ENCODE results near the gene FXN. TPM values are rescaled to one million over a fixed set of nuclear protein-coding genes. Genes with fewer than 3 reads are reported as not detected.

The FXN gene
- total RNA-seq, 1 donor from 2014 or later: 23.2 TPM

- H3K27ac ChIP-seq: no peak overlapping the region
- no peaks in the 10 kb centered on the region for H3K4me1 ChIP-seq
- H3K9me3 Mint-ChIP-seq: peaks cover 3% of the 10 kb centered on the region
- H3K9me3 ChIP-seq (ENCODE audit: low read depth): no peaks in the 10 kb centered on the region
- no peaks in the 10 kb centered on the region for H3K36me3 ChIP-seq
- H3K4me3 ChIP-seq: no peak overlapping the region
- H3K4me3 Mint-ChIP-seq: no peak overlapping the region
- H3K79me2 ChIP-seq (ENCODE audit: low read depth): no peaks in the 10 kb centered on the region
- H3F3A ChIP-seq (ENCODE audit: low read depth): peaks cover 7% of the 10 kb centered on the region
- H3K4me2 ChIP-seq: no peak overlapping the region
- H2AFZ ChIP-seq (replicated peaks): no peak overlapping the region
- DNase-seq (ENCODE audit: low spot score): no peak
- no peak for TF ChIP-seq EZH2phosphoT487 (IDR thresholded peaks at IDR 0.05)
- no peak for TF ChIP-seq CTCF (IDR thresholded peaks at IDR 0.05)
- no peak for TF ChIP-seq EZH2 (IDR thresholded peaks at IDR 0.05)
- no peaks in the 10 kb centered on the region for H4K20me1 ChIP-seq (ENCODE audit: low read depth)
- no peaks in the 10 kb centered on the region for H3K4me1 Mint-ChIP-seq
- peaks cover 3% of the 10 kb centered on the region for H3K27me3 Mint-ChIP-seq (ENCODE audit: insufficient read depth, low read depth)
- no peak overlapping the region for H3K9ac ChIP-seq
- H3K27me3 ChIP-seq: no peaks in the 10 kb centered on the region
- H3K36me3 Mint-ChIP-seq: no peaks in the 10 kb centered on the region
- no peak overlapping the region for H3K27ac Mint-ChIP-seq
Measured at GRCh38 chr9:69028754-69029153, 6.8 kb upstream of the FXN start.

GRCh38 chr9:69029535-69029934 lies 6.0 kb upstream of the FXN start:
- Mint-ChIP-seq H3K9me3 (peaks cover 3% of the 10 kb centered on the region), H3K4me1 (no peaks in the 10 kb centered on the region), H3K36me3 (no peaks in the 10 kb centered on the region), H3K27ac (no peak overlapping the region), H3K27me3 (ENCODE audit: insufficient read depth, low read depth) (peaks cover 3% of the 10 kb centered on the region), H3K4me3 (no peak overlapping the region)
- no peak overlapping the region for H3K9ac ChIP-seq
- H3K4me3 ChIP-seq: no peak overlapping the region
- no peak for DNase-seq (ENCODE audit: low spot score)
- no peaks in the 10 kb centered on the region for H3K9me3 ChIP-seq (ENCODE audit: low read depth)
- H3K27ac ChIP-seq: no peak overlapping the region
- no peaks in the 10 kb centered on the region for H4K20me1 ChIP-seq (ENCODE audit: low read depth)
- H3K36me3 ChIP-seq: no peaks in the 10 kb centered on the region
- H3K4me2 ChIP-seq: no peak overlapping the region
- TF ChIP-seq EZH2phosphoT487 (IDR thresholded peaks at IDR 0.05) (no peak), CTCF (IDR thresholded peaks at IDR 0.05) (no peak), EZH2 (IDR thresholded peaks at IDR 0.05) (no peak)
- no peaks in the 10 kb centered on the region for H3K79me2 ChIP-seq (ENCODE audit: low read depth)
- H3K27me3 ChIP-seq: no peaks in the 10 kb centered on the region
- H2AFZ ChIP-seq (replicated peaks): no peak overlapping the region
- peaks cover 4% of the 10 kb centered on the region for H3F3A ChIP-seq (ENCODE audit: low read depth)
- no peaks in the 10 kb centered on the region for H3K4me1 ChIP-seq

GRCh38 chr9:69030851-69031645 lies 4.5 kb upstream of the FXN start:
- peaks cover 1% of the 10 kb centered on the region for H3K4me1 Mint-ChIP-seq
- no peak overlapping the region for H3K4me3 Mint-ChIP-seq
- Histone ChIP-seq H3K27me3 (no peaks in the 10 kb centered on the region), H3K79me2 (ENCODE audit: low read depth) (peaks cover 1% of the 10 kb centered on the region), H3K4me3 (no peak overlapping the region), H3K9ac (no peak overlapping the region), H3K9me3 (ENCODE audit: low read depth) (no peaks in the 10 kb centered on the region), H2AFZ (replicated peaks) (no peak overlapping the region), H3K27ac (no peak overlapping the region), H4K20me1 (ENCODE audit: low read depth) (no peaks in the 10 kb centered on the region), H3K4me2 (no peak overlapping the region), H3K36me3 (no peaks in the 10 kb centered on the region), H3K4me1 (no peaks in the 10 kb centered on the region), H3F3A (ENCODE audit: low read depth) (peaks cover 7% of the 10 kb centered on the region)
- peaks cover 3% of the 10 kb centered on the region for H3K9me3 Mint-ChIP-seq
- peaks cover 3% of the 10 kb centered on the region for H3K27me3 Mint-ChIP-seq (ENCODE audit: insufficient read depth, low read depth)
- DNase-seq (ENCODE audit: low spot score): no peak
- TF ChIP-seq EZH2phosphoT487 (IDR thresholded peaks at IDR 0.05) (no peak), CTCF (IDR thresholded peaks at IDR 0.05) (no peak), EZH2 (IDR thresholded peaks at IDR 0.05) (no peak)
- H3K27ac Mint-ChIP-seq: no peak overlapping the region
- H3K36me3 Mint-ChIP-seq: no peaks in the 10 kb centered on the region

Data from neural progenitor cell (in vitro differentiated cells).